HG03432 (cell line): ENCODE measurements around the gene FUNDC2.

ENCODE experiments used
- ATAC-seq: cut with Tn5 transposase; IDR thresholded peaks from one replicate; pipeline ENCODE4 v1.9.1; 2021; ENCODE audit warnings: mild to moderate bottlenecking, moderate library complexity; ENCODE audit not compliant: unreplicated experiment

The FUNDC2 gene

DNA sequence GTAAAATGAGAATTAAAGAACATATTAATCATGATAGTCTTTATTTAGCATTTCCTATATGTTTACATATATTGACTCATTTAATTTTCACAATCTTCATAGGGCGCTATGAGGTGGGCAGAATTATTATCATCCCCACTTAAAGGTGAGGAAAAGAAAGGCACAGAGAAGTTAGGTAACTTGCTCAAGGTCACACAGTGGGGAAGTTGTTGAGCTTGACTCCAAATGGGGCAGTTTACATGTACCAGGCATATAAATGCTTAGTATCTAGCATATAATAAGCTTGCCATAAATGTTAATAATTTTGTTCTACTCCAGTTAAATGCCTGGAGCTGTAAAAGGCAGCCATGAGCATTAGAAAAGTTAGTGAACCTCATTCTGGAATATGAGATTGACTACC lies 42.8 kb downstream of the FUNDC2 start:
- no peak for ATAC-seq

DNA sequence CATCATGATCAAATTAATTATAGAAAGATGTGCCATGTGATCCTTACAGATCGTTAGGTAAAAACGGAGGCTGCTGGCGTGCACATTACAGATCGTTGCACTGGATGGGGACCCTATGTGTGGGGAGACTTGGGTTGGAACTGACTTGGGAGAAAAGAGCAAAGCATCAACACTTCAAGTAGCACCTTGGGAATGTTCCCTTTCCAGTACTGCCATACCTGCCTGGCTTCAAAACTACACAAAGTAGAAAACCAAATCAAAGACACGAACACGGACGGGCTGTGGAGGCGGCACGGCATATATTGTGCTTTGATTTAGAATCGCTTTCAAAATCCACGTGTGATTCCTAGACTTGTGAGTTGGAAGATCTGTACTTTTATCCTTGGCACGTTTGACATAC lies 43.4 kb downstream of the FUNDC2 start:
- no peak for ATAC-seq

DNA sequence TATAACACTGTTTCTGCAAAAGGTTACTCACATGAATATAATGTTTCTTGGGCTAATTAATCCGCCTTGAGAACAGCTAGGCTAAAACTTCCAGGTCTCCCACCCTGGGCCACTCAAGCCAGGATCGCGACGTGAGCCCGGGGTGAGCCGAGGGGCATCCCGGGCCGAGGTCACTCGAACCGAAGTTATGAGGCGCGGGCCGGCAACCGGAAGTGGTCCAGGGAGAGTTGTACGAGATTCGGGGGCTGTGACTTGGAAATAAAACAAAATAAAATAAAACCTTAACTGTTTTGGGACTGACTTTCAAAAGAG lies 44.0 kb downstream of the FUNDC2 start:
- ATAC-seq: peak; percentile 26

DNA sequence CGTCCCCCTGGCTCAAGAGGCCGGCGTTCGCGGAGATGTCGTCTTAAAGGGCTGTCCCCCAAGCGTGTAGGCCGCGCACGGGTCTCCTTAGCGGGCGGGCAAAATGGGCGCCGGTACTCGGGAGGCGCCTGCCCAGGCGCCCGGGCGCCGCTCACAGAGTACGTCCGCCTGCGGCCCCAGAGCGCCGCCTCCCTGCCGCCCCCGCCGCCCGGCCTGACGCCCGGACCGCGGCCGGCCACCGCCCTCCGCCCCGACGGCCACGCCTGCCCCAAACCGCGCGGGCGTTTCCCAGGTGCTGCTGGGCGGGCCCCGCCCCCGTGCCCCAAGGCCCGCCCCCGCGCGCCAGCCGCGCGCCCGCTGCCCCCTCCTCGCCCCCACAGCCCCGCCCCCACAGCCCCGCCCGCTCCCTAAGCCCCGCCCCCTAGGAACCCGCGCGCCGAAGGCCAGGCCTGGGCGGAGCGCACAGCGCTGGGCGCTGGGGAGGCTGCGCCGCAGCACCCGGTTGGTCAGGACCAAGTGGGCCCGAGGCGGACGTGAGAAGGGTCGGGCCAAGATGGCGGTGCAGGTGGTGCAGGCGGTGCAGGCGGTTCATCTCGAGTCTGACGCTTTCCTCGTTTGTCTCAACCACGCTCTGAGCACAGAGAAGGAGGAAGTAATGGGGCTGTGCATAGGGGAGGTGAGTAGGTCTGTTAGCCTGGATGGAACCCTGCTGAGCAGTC lies 44.5 kb downstream of the FUNDC2 start, which contains the start of the genes BRCC3, CMC4 and MTCP1:
BRCC3 (plus strand) TSS at position 534 of the 719 bp plus-strand sequence; CDS start at position 554, 20 bp downstream.
CMC4 (minus strand) TSS at position 162 of the 719 bp plus-strand sequence. CDS start 7,113 bp downstream, outside the sequence.
MTCP1 (minus strand) TSS at position 162 of the 719 bp plus-strand sequence. CDS start 5,126 bp downstream, outside the sequence.
- ATAC-seq: peak; percentile 92

DNA sequence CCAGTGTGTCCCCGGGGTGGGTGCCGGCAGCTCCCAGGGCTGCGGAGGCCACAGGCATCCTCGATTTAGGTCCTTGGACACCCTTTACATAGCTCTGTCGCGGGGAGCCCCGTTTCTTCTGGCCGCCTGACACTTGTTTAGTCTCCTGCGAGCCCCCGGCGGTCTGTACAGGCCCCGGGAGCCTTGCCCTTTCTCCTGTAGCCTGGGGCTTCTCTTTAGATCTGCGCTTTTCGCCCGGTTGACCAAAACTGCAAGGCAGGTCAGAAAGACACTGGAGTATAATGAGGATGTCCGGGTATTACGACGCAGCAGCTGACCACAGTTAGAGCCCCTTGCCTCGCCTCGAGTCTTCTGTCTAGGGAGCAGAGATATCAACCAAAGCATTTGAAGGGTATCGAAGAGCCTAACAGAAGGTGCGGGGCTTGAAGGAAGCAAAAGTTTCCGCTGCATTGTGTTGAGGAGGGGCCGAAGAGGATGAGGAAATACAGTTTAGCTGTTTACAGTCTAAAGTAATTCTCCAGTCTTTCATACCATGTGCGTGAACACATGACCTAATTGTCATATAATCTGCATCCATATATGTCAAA lies 45.1 kb downstream of the FUNDC2 start:
- ATAC-seq: no peak

DNA sequence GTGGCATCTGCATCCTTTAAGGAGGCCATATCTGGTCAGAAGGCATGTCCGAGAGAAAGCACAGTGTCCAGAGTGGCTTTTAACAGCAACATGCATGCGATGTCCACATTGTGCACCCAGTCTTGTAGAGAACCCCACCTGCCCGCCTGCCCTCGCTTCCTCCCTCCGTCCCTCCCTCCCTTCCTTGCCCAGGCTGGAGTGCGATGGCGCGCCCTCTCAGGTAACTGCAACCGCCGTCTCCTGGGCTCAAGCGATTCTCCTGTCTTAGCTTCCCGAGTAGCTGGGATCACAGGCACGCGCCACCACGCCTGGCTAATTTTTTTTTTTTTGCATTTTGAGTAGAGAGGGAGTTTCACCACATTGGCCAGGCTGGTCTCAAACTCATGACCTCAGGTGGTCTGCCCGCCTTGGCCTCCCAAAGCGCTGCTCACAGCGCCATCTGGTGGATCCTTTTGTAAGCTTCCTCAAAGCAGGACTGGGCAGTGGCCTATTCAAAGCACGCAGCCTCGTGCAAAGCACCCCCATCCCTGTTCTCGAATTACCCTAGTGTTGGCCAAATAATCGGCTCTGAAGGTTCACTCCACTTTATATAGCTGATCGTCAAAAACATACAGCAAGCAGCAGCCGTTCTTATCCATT lies 59.7 kb downstream of the FUNDC2 start:
- no peak for ATAC-seq

DNA sequence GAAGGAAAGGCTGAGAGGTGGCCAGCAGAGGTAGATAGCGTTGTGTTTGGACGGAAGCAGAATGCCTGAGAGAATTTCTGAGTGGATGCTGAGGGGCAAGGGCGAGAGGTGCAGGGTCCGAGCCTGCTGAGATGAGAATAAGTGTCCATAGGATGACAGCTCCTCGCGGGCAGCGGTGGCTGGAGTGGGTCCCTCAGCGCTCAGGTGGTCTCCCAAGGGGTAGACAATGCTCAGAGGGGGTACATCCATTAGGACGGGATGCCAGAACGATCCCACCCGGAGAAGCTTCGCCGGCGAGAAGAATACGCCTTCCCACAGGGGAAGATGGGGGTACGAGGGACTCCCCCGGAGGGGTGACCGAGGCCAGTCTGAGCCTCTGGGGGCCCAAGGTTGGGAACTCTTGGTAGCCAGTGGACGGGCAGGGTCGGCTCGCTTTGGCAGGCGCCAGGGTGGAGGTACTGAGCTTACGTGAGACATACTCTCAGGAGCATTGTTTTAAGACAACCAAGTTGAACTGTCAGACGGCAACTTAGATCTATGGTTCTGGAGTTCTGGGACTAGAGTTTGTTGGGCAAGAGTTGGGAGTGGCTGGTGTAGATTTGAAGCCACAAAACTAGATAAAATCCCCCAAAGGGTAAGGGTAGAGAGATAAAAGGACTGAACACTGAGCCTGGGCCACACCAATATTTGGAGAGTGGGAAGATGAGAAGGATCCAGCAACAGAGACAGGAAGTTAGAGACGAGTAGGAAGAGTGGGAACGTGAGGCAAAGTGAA lies 60.5 kb downstream of the FUNDC2 start:
- no peak for ATAC-seq

DNA sequence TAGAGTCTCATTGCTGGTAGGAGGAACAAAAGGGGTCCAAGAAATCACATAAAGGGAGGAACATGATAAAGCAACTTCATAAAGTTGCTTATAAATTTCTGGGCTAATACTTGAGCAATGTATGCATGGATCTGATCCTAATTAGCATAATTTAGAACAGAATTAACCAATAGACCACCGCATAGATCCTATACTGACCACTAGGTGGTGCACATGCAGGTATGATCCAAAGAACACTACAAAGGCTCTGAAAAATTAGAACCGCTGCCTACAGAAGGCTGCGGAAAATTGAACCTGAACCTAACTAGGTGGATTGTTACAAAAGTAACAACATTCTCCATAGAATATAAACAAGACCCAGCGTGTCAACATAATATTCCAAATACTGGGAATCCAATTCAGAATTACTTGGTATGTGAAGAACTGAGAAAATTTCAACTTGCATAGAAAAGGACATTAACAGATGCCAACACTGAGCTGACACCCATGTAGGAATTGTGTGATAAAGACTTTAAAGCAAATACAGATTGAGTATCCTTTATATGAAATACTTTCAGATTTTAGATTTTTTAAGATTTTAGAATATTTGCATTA lies 67.9 kb downstream of the FUNDC2 start:
- no peak for ATAC-seq

DNA sequence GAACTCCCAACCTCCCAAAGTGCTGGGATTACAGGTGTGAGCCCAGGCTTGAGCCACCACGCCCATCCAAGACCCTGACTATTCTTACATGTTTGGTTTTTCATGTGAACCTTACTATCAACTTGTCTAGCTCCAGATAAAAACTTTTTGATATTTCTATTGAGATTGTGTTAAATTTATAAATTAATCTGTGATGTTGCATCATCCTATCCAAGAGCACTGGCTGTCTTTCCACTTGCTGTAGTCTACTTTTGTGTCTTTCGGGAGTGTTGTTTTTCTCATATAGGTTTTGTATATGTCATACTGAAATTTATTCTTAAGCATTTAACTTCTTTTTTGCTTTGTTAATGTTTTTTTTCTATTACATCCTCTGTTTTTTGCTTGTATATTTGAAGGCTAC lies 79.3 kb downstream of the FUNDC2 start:
- no peak for ATAC-seq

DNA sequence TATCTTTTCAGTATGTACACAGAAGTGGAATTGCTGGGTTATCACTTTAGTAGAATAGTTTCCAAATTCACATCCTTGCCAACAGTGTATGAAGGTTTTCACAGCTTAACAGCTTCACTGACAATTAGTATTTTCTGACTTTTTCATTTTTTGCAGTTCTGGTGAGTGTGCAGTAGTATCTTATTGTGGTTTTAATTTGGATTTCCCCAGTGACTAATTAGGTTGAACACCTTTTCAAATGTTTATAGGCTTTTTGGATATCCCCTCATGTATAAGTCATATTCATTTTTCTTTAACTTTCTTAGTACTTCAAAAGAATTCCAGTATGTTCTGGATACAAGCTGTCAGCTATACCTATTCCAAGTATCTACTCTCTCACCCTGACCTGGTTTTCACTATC lies 81.8 kb downstream of the FUNDC2 start:
- no peak for ATAC-seq
